Stimulated activated CD4-positive, alpha-beta T cell treated with anti-CD3 and anti-CD28 coated beads, Interleukin-15, amount 100 ng/mL, for 1 hour (primary cell): ENCODE results near the gene RPS6KA2.

Experiments used
- DNase-seq, 2 donors: peaks; one replicate each; pipeline ENCODE4 v3.0.0-alpha.2; 2020; ENCODE audit warnings: low read depth in 1 of 2, low spot score in 1 of 2

The RPS6KA2 gene

DNA sequence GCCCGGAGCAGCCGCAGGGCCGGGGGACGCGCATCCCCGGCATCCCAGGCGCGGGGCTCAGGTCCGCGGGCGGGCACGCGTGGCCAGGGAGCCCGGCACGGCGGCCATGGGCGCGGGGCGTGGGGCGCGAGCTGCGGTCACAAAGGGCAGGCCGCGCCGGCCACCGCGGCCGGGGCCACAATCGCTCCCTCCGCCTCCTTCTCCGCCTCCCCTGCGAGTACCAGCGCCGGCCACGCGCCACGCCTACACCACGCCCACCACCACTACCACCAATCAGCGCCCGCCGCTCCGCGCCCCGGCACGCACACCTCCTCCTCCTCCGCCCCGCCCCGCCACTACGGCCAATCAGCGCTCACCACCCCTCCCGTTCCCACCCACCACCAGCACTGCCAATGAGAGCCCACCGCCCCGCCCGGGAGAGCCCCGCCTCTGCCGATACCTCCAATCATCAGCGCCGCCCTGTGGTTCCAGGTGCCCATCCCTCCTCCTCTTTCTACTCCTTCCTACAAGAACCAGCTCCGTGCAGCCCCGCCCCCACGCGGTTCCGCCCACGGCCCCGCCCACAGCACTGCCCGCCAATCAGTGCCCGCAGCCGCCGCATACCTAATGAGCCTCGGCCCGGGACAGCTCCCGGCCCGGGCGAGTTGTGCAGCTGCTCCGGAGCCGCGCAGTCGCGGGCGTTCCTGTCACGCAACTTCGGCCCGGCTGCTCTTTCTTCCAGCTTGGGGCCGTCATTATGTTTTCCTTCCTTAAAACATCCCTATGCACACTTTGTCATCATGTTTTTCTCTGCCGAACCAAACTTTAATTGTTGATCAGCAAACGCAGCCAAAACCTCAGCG lies at the start of gene RPS6KA2:
RPS6KA2 (minus strand) TSS at position 219 of the 842 bp plus-strand sequence. CDS start 232 bp downstream, outside the sequence.
- peak; percentile 99 to 100 for DNase-seq

DNA sequence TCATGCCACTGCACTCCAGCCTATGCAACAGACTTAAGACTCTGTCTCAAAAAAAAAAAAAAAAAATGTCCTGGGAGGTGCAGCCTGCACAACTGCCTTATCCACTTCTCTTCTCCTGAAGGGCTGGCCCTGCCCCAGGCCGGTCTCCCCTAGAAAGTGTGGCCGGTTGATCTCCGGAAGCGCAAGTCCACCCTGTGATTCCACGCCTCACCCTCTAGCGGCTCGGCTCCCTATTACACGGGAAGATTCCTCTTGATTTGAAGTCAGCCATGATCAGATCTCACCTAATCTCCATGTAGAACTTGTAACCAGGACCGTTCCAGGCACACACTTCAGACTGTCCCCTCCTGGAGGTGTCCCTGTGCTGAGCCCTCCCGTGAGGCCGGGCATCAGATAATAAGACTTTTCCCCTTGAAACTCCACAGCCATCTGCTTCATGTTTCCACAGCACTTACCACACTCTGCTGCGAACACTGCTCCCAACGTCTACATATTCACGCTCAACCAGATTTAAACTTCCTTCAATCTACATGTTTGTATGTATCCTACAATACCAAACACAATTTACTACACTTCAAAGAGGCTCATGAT lies 49.3 kb upstream of the RPS6KA2 start:
- no peak for DNase-seq

DNA sequence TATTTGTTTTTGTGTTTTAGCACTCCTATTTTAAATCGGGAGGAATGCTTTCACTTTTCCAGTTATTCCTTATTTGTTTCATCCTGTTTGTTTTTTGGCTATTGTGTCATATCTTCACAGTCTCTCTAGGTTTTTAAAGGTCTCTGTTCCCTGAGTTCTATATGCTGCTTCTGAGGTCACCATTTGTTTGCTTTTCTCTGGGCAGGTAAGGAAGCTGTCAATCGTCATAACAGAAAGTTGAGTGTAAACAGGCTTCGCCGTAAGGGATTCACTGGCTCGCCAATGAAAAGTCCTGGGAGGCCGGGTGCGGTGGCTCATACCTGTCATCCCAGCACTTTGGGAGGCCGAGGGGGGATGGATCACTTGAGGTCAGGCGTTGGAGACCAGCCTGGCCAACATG lies 48.7 kb upstream of the RPS6KA2 start:
- DNase-seq, result no peak

DNA sequence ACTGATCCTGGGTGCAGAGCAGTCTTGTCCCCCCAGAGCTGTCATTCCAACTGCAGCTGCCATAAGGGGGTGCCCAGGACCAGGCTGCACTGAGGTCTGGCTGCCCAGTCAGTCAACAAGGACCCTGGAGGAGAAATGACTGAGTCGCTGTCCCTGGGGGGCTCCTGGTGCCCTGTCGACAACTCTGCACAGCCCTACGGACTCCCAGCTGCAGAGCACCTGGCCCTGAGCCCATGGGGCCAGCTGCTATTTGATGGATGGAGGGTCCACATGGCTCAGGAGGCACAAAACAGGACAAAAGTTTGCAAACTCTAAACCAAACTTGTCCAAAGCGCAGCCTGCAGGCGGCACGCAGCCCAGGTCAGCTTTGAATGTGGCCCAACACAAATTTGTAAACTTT lies 46.3 kb upstream of the RPS6KA2 start:
- no peak for DNase-seq

DNA sequence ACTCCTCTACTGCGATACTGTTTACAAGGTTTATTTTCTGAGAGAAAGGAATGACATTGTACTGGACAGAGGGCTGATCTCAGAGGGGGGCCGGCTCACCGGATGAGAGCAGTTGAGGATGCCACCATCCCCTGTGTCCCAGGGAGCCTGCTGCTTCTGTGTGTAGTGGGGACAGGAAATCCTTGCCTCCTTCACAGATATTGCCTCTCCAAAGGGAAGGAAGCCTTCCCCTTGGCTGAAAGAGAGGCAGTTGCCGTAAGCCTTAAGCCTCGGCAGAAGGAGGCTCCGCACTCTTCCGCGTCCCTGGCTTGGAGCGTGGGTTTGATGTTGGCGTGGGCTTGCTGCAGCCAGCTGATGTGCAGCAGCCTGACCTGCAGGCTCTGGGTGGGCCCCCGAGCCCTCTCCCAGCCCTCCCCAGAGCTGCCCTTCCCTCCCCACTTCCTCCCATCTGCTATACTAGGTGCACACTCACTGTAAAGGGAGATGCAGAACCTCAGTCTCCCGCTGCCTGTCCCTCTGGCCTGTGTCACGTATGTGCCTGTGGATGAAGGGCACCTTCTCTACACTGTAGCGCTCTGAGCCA lies 45.7 kb upstream of the RPS6KA2 start:
- DNase-seq, result no peak

DNA sequence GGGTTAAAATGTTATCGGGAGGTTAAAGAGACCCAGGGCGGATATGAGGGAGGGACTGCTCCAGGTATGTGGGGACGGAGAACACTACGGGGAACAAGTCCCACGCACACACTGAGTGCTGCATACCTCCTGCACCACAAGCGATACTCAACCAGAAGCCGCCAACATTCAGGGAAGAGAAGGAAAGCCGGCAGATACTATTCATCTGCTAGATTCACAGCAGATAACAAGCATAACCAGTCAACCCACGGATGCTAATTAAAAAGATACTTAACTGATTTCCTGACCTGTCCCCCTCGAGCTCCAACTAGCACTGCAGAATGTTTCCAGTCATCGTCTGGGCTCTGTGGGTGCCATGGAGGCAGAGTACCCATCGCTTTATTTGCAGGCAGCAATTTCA lies 45.1 kb upstream of the RPS6KA2 start:
- DNase-seq, result no peak

DNA sequence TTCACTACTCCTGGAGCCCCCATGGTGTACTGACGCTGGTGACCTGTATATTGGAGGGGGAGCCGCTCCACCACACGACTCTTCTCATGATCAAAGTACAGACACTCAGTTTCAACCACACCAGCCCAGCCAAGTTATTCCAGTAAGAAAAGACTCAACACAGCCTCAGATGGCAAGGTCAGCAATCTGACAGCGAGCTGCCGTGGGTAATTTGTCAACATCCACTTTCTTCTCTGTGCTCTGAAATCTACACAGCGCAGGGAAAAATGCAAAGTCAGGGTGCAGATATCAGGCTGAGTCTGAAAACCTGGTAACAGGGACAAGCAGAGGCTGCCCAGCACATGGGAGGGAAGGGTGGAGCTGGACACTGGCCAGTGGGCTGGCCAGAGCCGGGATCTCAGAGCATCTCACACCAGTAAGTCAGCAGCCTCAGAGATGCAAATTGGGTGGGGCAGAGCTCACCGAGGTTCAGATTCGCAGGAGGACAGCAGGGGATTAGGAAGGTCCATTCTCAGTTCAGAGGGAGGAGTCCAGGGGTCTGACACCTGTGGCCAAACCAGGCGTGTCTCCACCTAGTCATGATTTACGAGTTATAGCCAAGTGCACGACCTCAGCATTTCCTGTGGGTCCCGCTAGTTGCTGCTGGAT lies 44.5 kb upstream of the RPS6KA2 start:
- no peak for DNase-seq

DNA sequence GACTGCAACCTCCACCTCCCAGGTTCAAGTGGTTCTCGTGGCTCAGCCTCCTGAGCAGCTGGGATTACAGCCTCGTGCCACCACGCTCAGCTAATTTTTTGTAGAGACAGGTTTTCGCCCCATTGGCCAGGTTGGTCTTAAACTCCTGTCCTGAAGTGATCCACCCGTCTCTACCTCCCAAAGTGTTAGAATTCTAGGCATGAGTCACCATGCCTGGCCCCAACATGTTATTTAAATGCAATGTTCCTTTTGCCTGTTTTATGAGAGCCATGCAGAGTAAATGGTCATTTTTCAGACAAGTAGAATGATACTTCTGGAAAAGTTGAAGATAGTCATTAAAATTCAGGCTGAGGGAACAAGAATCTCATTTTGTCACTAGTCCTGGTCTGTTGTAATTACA lies 43.8 kb upstream of the RPS6KA2 start:
- DNase-seq, result no peak

DNA sequence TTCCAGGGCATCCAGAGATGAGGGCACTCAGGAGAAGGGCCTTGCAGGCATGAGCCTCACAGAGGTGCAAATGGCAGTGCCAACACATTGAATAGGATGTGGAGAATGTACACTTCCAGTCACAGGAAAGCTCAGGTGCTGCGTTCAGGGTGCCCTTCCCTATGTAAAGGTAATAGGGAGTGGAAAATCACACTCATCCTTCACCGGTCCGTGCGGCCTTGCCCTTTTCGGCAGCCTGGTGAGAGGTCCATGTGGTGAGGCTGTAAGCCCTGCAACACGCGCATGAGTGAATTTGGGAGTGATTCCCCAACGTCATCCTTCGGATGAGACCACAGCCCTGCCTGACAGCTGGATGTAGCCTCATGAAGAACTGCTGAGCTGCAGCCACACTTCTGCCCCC lies 43.0 kb upstream of the RPS6KA2 start:
- DNase-seq, result no peak

DNA sequence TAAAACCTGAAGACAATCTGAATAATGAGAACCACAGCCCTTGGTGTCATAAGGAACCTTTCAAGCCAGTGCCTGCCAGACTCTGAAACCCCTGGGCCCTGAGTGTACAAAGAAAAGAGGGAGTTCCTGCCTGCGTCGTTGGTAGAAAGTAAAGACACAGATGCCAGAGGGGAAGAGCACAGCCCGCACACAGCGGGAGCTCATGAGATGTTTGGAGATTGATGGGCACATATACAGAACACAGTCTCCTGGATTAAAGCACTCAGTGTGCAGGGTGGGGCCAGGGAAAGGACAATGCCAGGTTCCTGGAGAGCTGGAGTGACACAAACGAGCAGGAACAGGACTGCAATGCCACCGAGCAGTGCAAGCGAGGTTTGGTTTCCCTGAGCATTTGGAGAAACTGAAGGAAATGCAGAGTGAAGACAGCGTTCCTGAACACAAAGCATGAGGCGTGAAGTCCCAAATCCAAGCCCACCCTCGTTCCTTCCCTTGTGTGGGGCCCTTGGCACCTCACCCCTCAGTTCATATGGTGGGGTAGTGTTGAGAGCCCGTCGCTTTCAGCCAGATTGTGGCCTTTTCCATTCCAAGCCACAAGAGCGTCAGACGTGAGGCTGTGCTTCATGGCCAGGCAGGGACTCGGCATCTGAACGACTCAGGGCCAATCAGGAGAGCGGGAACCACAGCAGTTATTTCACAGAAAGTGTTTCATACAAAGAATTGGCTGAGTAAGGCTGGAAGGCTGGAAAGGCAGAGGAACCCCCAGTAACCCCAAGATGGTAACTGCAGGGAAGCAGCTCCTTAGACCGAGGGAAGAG lies 41.0 kb upstream of the RPS6KA2 start:
- no peak for DNase-seq

DNA sequence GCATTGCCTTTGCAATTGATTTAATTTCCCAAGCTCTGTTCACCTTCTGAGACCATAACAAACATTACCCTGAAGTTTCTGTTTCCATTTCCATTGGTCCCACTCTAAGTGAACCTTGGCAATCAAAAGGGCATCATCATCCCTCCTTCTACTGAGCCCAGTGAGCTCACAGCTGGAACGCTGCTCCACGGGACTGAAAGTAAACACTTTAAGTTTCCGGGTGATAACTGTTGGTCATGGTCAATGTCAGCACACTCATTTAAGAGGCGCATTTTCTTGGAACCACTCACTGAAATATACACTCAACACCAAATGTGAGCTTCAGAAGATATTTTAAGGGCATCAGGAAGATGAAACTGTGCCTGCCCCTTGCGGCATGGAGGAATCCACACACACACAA lies 37.1 kb upstream of the RPS6KA2 start:
- DNase-seq, result no peak

DNA sequence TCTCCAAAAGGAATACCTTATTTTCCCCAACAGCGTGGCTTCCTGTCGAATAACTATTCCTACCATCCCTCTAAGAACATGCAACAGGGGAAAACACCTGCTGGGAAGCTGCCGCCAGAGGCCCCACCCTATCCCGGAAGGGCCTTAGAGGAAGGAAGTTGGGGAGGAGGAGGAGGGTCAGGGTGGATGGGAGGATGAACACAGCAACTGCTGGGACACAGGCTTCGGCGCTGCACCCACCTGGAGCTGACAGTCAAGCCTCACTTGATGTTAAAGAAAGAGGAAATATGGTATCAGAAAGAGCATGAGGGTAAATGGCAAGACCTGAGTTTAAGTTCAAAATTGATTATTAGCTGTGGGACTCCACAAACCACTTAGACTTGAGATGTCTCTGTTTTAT lies 36.5 kb upstream of the RPS6KA2 start:
- no peak for DNase-seq

DNA sequence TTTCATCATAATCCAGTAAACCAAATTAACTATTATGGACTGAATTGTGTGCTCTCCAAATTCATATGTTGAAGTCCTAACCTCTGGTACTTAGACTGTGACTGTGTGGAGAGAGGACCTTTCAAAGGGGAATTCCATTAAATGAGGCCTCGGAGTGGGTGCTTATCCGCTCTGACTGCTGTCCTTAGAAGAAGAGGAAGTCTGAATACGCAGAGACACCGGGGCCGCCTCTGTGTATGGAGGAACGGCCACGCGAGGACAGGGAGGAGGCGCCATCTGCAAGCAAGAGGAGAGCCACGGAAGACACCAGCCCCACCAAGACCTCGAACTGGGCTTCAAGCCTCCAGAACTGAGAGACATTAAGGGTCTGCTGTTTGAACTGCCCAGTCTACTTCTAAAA lies 35.6 kb upstream of the RPS6KA2 start:
- DNase-seq, result no peak

DNA sequence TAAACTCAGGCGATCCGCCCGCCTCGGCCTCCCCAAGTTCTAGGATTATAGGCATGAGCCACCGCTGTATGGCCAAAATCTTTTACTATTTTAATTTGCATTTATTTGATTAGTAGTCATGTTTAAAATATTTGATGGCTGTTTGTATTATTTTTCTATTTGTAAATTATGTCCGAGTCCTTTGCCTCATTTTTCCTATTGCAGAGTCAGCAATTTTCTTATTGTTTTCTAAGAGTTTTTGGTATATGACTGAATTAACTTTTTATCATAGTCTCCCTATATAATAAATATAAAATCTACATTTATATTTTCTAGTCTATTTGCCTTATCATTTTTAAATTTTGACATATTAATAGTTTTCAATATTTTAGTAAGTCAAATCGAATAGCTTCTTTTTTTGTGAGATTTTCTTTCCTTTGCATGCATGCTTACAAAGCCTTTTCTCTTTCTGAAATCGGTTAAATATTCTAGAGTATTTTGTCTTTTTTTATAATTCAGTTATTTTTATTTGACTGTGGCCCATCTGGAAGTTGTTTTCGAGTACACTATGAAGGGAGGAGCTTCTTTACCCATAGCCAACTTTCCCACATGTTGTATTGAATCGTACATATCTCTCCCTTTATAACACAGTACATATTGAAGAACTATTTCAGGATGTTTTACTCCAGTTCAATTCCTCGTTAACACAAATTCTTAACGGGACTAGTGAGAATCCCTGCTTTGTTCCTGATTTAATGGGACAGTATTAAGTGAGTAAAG lies 34.5 kb upstream of the RPS6KA2 start:
- no peak for DNase-seq

DNA sequence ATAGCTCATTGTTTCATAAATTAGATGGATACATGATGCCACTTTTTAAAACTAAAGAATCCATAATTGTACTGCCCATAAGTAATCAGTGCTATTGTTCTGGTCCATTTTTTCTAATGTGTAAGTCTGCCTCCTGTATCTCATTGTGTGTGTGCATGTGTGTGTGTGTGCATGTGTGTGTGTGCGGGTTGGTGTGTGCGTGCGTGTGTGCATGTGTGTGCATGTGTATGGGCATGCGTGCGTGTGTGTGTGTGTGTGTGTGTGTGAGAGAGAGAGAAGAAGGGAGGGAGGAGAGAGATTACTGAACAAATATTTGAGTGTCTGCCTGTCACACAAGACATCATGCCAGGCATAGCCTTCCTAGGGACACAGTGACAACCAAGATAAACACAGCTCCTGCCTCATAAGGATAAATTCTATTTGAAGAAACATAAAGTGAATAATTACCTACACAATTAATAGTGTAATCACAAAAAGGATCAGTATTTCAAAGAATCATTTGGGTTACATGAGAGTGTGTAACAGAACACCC lies 33.2 kb upstream of the RPS6KA2 start:
- DNase-seq, result no peak

DNA sequence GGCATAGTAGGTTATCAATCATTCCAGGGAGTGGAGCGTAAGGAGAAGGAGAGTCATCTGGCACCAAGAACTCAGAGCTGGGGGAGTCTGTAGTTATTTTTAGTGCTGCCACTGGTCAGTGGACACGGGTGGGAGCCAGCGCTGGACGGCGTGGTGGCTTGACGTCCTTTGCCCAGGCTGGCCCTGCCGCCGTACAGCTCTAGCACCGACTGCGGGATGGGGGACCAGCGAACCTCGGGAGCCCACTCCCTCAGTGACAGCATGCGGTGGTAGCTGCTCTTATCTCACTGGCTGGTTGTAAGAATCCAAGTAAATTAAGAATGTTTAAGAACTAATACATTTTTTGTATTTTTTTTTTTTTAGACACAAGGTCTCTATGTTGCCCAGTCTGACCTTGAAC lies 32.5 kb upstream of the RPS6KA2 start:
- DNase-seq, result no peak

DNA sequence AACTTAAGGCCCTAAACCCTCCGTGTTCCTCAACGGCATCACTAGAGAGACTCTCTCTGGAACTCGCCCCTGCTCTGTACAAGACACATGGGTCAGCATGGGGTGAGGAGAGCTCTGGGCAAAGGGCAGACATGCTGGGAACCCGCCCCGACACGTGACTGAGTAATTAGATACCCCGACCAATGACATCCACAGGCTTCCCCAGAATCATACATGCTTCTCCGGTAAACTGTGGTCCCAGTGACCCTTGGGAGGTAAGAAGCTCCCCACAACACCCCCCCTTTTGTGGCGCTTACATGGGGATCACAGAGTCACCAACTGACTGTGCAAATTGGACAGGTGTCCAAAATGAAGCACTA lies 31.7 kb upstream of the RPS6KA2 start:
- no peak for DNase-seq

DNA sequence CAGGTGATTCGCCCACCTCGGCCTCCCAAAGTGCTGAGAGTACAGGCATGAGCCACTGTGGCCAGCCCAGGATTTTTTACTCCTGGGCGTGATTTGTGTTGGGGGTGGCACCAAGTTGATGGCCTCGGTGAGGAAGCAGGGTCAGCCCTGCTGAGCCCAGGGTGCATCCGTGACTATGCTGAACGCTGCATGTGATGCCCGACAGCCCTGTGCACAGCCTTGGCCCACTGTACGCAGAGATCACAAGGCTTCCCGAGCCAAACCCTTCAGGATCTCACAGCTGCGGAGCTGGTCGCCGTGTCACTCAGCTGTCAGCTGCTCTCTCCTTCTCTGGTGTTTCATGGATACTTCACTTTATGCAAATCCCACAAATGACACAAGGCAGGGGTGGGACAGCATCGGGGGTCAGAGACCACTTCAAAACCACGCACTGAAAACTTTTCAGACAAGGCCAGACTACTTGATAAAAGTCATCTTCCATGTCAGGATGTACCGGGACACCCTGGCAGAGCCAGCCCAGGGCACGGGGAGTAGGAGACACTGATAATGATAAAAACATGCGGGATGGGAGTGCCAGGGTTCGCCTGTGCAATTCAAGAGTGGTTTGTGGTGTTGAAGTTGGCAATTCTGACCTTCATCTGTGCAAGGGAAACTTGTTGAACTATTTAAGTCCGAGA lies 31.2 kb upstream of the RPS6KA2 start:
- no peak for DNase-seq

DNA sequence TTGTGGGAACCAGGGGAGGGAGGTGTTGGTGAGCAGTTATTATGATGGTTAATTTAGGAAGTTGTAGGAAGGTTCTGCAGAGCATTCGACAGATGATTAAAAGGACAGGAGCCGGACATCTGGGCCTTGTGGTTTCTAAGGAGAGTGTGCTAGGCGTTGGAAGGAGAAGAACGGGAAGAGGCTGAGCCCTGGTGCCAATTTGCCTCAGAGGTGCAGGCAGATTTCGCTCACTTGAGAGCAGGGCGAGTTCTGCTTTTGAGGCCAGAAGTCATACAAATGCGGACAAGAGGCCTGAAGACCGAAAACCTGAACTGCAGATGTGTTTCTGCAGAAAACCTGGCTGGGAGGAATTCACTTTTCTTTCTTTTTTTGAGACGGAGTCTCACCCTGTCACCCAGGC lies 30.5 kb upstream of the RPS6KA2 start:
- DNase-seq, result no peak
